Breast epithelium (tissue), 4 donors: ENCODE measurements around the gene RPP25. TPM values are rescaled to one million over a fixed set of nuclear protein-coding genes. Genes with fewer than 3 reads are reported as not detected.

Experiments
- DNase-seq, 2 donors: peaks; one replicate each; pipeline ENCODE4 v3.0.0-alpha.2; 2019; ENCODE audit warnings: low spot score in 2 of 2
- H3K27ac ChIP-seq, 2 donors: fragments of 200-600 bp; sonication (generic) in 1 of 2; one replicate each; pipeline ENCODE4 v1.5.1; 2016 to 2019; ENCODE audit warnings: mild to moderate bottlenecking in 1 of 2
- H3K27me3 ChIP-seq, 2 donors: fragments of 200-600 bp; sonication (generic) in 1 of 2; one replicate each; pipeline versions ENCODE4 v1.5.1 to v1.6.0; 2017 to 2019; ENCODE audit warnings: control low read depth in 1 of 2, mild to moderate bottlenecking in 1 of 2
- H3K36me3 ChIP-seq: fragments of 200-600 bp; one replicate; pipeline ENCODE4 v1.5.1; 2019
- H3K4me1 ChIP-seq, 2 donors: fragments of 200-600 bp; sonication (generic); one replicate each; pipeline ENCODE4 v1.5.1; 2016 to 2019; ENCODE audit warnings: control low read depth in 1 of 2
- H3K4me3 ChIP-seq, 3 donors: fragments of 200-600 bp; sonication (generic); 1 replicate in 2 of 3; 2 replicates in 1 of 3; pipeline ENCODE4 v1.5.1; 2016 to 2019; ENCODE audit warnings: mild to moderate bottlenecking in 3 of 3, moderate library complexity in 2 of 3
- H3K9me3 ChIP-seq, 2 donors: fragments of 200-600 bp; sonication (generic) in 1 of 2; one replicate each; pipeline ENCODE4 v1.5.1; 2016 to 2019; ENCODE audit warnings: control low read depth in 1 of 2
- POLR2A ChIP-seq: fragments of 450-650 bp; IDR thresholded peaks from one replicate; pipeline ENCODE4 v1.6.1; 2016; ENCODE audit warnings: antibody characterized with exemption, mild to moderate bottlenecking, moderate library complexity
- POLR2AphosphoS5 ChIP-seq, 3 donors: sonication (generic); formaldehyde crosslinking; IDR thresholded peaks; one replicate each; pipeline ENCODE4 v1.6.1; 2017; ENCODE audit warnings: antibody characterized with exemption in 3 of 3
- intact Hi-C: fragments of 100-400 bp; cut with DNase I; formaldehyde crosslinking; loops from one replicate; pipeline ENCODE4 v1.15.1; 2023; ENCODE audit warnings: low total_unique reads
- total RNA-seq, 3 donors: library from RNA; depleted of rRNA; stranded (reverse); fragments of >200 nt; gene quantifications; one replicate each; pipeline ENCODE4 v1.1.0, GENCODE V29; 2016
- TF ChIP-seq, protein P1 (sequence below), 3 donors: fragments of 450-650 bp; IDR thresholded peaks; one replicate each; pipeline ENCODE4 v1.5.1; 2016 to 2017; ENCODE audit warnings: antibody characterized with exemption in 3 of 3, mild to moderate bottlenecking in 3 of 3, moderate library complexity in 3 of 3

The RPP25 gene
- total RNA-seq, 3 donors from 2014 or later, result 7.6 to 17.1 (median 13.1) TPM

DNA sequence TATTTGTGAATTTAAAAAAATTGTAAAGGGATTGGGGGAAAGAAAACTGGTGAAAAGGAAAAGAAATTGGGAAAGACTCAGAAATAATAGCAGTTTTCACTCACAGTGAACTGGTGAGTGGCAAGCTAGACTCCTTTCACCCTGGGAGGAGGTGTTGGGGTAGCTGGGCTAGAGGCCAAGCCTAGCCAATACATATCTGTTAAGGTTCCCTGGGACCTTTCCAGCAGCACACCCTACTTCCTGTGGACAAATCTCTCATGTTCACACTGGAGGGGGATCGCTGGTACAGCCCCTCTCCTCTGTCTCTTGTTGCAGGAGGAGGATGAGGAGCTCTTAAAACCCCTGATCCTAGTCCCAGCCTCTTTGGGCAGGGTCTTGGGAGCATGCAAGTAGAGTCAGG lies 3.7 kb upstream of the RPP25 start:
- no peaks in the 10 kb centered on the region for H3K27me3 ChIP-seq
- intact Hi-C loops, result no loop called here
- H3K27ac ChIP-seq, result no peak overlapping the region
- no peaks in the 10 kb centered on the region for H3K9me3 ChIP-seq
- no peak for DNase-seq
- H3K4me1 ChIP-seq, result peaks cover 0 to 4% of the 10 kb centered on the region in 2 donors
- no peaks in the 10 kb centered on the region for H3K36me3 ChIP-seq
- TF ChIP-seq POLR2AphosphoS5 (IDR thresholded peaks at IDR 0.05) (no peak), POLR2A (no peak)
- TF ChIP-seq, protein P1, sequence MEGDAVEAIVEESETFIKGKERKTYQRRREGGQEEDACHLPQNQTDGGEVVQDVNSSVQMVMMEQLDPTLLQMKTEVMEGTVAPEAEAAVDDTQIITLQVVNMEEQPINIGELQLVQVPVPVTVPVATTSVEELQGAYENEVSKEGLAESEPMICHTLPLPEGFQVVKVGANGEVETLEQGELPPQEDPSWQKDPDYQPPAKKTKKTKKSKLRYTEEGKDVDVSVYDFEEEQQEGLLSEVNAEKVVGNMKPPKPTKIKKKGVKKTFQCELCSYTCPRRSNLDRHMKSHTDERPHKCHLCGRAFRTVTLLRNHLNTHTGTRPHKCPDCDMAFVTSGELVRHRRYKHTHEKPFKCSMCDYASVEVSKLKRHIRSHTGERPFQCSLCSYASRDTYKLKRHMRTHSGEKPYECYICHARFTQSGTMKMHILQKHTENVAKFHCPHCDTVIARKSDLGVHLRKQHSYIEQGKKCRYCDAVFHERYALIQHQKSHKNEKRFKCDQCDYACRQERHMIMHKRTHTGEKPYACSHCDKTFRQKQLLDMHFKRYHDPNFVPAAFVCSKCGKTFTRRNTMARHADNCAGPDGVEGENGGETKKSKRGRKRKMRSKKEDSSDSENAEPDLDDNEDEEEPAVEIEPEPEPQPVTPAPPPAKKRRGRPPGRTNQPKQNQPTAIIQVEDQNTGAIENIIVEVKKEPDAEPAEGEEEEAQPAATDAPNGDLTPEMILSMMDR (IDR thresholded peaks at IDR 0.05), result no peak
- H3K4me3 ChIP-seq, result no peak overlapping the region

DNA sequence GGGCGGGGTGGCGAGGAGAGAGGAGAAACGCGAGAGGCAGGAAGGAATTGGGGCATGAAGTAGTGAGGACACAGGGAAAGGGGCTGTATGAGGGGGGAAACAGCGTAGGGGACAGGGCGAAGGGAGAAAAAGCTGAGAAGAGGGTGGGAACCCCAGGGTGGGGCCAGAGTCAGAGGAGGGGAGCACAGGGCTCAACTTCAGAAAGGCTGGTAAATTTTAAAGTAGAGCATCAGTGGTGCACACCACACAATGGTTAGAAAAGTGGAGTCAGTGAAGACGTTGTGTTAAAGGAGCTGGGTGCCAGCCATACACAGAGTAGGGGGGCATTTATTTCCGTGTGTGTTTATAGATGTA lies 3.0 kb upstream of the RPP25 start:
- H3K4me1 ChIP-seq, result peaks cover 4 to 5% of the 10 kb centered on the region in 2 donors
- peak overlapping the region in 1 of 2 donors; percentile 72 for H3K27ac ChIP-seq
- DNase-seq, result no peak
- H3K4me3 ChIP-seq, result peak overlapping the region; percentile 61 to 86 (median 70)
- TF ChIP-seq POLR2A (no peak), POLR2AphosphoS5 (IDR thresholded peaks at IDR 0.05) (no peak)
- TF ChIP-seq, protein P1 (IDR thresholded peaks at IDR 0.05), result no peak
- no peaks in the 10 kb centered on the region for H3K36me3 ChIP-seq
- H3K27me3 ChIP-seq, result no peaks in the 10 kb centered on the region
- H3K9me3 ChIP-seq, result no peaks in the 10 kb centered on the region
- intact Hi-C loops, result loop anchor here (10.0 kb wide), 1 partner anchor 185 kb away; no protein-coding TSS in a partner anchor

DNA sequence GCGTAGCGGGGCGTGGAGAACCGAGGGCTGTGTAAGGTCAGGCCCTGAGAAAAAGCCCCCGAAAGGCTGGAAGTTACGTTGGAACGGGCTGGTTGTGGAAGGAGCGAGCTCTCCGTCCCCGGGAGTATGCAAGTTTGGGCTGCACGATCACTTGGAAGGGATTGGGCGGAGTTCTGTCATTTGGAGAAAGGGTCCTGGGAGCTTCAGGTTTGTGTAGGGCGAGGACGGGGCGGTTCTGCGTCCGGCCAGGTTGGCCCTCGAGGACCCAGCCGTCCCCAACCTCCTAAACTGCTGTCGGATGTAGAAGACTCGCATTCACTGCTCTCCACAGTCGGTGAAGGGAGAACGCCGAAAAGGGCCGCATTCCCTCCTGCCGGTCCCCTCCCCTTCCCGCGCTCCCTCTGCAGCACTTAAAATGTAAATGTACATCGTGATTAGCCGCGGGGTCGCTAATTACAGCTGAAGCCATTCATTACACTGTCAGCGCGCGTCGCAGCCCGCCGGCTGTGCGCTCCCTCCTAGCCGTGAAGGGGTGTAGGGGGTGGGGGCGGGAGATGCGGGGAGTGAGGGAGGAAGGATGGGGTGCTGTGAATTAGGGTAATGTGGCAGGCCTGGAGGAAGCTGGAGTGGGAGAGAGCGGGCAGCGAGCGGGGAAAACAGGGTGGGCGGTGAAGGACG lies 2.5 kb upstream of the RPP25 start:
- Histone ChIP-seq H3K27ac (peak overlapping the region; percentile 65 to 72), H3K4me3 (peak overlapping the region; percentile 61 to 86 (median 70)), H3K9me3 (no peaks in the 10 kb centered on the region), H3K36me3 (no peaks in the 10 kb centered on the region), H3K4me1 (peaks cover 4 to 10% of the 10 kb centered on the region in 2 donors), H3K27me3 (no peaks in the 10 kb centered on the region)
- DNase-seq, result no peak
- no peak for TF ChIP-seq POLR2AphosphoS5 (IDR thresholded peaks at IDR 0.05)
- no peak for TF ChIP-seq POLR2A
- TF ChIP-seq, protein P1 (IDR thresholded peaks at IDR 0.05), result peak in 1 of 3 donors; percentile 1
- intact Hi-C loops, result loop anchor here (10.0 kb wide), 1 partner anchor 184 kb away; no protein-coding TSS in a partner anchor

DNA sequence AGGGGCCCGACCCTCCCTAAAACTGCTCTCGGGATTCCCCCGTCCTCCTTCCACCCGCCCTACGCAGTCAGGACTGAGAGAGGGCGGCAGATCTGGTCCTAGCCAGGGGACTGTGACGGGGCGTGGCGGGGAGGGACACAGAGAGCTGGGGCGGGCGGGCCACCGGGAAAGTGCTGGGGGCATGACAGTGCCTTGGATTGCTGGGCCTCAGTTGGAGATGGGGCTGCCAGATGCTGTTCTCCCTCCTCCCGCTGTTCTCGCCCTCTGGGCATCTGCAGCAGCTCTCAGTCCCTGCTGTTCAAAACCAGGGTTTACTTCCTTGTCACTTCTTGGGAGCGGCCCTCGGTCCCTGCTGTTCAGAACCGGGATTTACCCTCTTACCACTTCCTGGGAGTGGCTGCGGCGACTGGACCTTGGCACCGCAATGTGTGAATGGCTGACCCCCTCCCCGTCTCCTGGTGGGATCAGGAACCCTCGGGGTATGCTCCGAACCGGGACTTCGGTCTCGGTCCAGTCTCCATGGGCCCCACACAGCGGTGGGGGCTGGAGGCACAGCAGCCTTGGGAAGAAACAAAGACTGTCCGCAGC lies 1.8 kb upstream of the RPP25 start:
- peak; percentile 50 to 64 for DNase-seq

More for the DNA sequence above, 1.8 kb upstream of the RPP25 start:
- TF ChIP-seq, protein P1 (IDR thresholded peaks at IDR 0.05), result peak; percentile 44 to 64 (median 45)
- TF ChIP-seq POLR2AphosphoS5 (IDR thresholded peaks at IDR 0.05), result no peak
- Histone ChIP-seq H3K27me3 (no peaks in the 10 kb centered on the region), H3K4me3 (peak overlapping the region; percentile 61 to 86 (median 70)), H3K4me1 (peaks cover 4 to 10% of the 10 kb centered on the region in 2 donors), H3K36me3 (no peaks in the 10 kb centered on the region), H3K27ac (peak overlapping the region; percentile 65 to 72), H3K9me3 (no peaks in the 10 kb centered on the region)
- intact Hi-C loops, result loop anchor here (10.0 kb wide), 1 partner anchor 184 kb away; no protein-coding TSS in a partner anchor
